ENCODE results near the gene CNTNAP2. TPM values are rescaled to one million over a fixed set of nuclear protein-coding genes. Genes with fewer than 3 reads are reported as not detected.

CNTNAP2 gene
- total RNA-seq, 1 experiment from 2014 or later = 64.5 TPM

- no peak for DNase-seq
- no peaks in the 10 kb centered on the region for H3K9me3 ChIP-seq (ENCODE audit: control insufficient read depth, low read depth, low read length)
- no peak overlapping the region for H3K4me2 ChIP-seq (ENCODE audit: insufficient read depth, insufficient read length, low read length)
- Mint-ChIP-seq H3K9me3 (peaks cover 0 to 2% of the 10 kb centered on the region in 2 experiments; a peak in 3 of 5 replicates), H3K36me3 (ENCODE audit: insufficient read depth in 1 of 3, low read depth in 3 of 3) (no peaks in the 10 kb centered on the region), H3K4me3 (no peak overlapping the region), H3K4me1 (peaks cover 2 to 3% of the 10 kb centered on the region in 2 experiments; a peak in 3 of 4 replicates), H3K27ac (no peak overlapping the region; a peak in 1 of 7 replicates), H3K27me3 (ENCODE audit: low read depth) (no peaks in the 10 kb centered on the region)
- no peak overlapping the region for H3K18ac ChIP-seq (ENCODE audit: insufficient read length, low read depth, low read length)
- H3K27ac ChIP-seq (ENCODE audit: insufficient read length, low read depth, low read length) = no peak overlapping the region
- no peak overlapping the region for H2BK5ac ChIP-seq (ENCODE audit: insufficient read length, low read length)
- no peak overlapping the region for H2AK5ac ChIP-seq (ENCODE audit: insufficient read length, low read length)
- H3K23ac ChIP-seq (ENCODE audit: insufficient read length, low read depth, low read length) = no peak overlapping the region
- no peak overlapping the region for H3T11ph ChIP-seq (ENCODE audit: low read length)
- H4K91ac ChIP-seq (ENCODE audit: insufficient read length, low read depth, low read length) = no peak overlapping the region
- no CpG with 5 or more reads among the region's 2 CpGs for WGBS (ENCODE audit: extremely low coverage, insufficient read length, low lambda C conversion rate)
- H3K9ac ChIP-seq (ENCODE audit: extremely low read depth, insufficient read length, low read length) = no peak overlapping the region
- no peak overlapping the region for H2BK120ac ChIP-seq (ENCODE audit: low read depth, low read length, poor library complexity, severe bottlenecking)
- no peak overlapping the region for H2BK12ac ChIP-seq (ENCODE audit: insufficient read length, low read depth, low read length)
- H3K79me2 ChIP-seq (ENCODE audit: insufficient read depth, low read length) = no peaks in the 10 kb centered on the region
- no peaks in the 10 kb centered on the region for H3K27me3 ChIP-seq (ENCODE audit: insufficient read depth, low read length)
- H4K5ac ChIP-seq (ENCODE audit: insufficient read length, low read depth, low read length) = no peak overlapping the region
- no peaks in the 10 kb centered on the region for H4K20me1 ChIP-seq (ENCODE audit: control insufficient read depth, insufficient read depth, insufficient read length)
- H3K79me1 ChIP-seq (ENCODE audit: insufficient read depth, low read depth, low read length, poor library complexity, severe bottlenecking) = no peaks in the 10 kb centered on the region
- no peak overlapping the region for H4K8ac ChIP-seq (replicated peaks; ENCODE audit: insufficient read length, low read depth, low read length)
- H2BK15ac ChIP-seq (ENCODE audit: low read depth, low read length) = no peak overlapping the region
- H3K14ac ChIP-seq (ENCODE audit: insufficient read depth, low read length) = no peak overlapping the region
- H3K4ac ChIP-seq (ENCODE audit: low read depth, low read length) = no peak overlapping the region
- no peak overlapping the region for H3K56ac ChIP-seq (ENCODE audit: insufficient read length, low read depth, low read length)
- H2BK20ac ChIP-seq (ENCODE audit: low read depth, low read length, poor library complexity, severe bottlenecking) = no peak overlapping the region
- no peaks in the 10 kb centered on the region for H3K23me2 ChIP-seq (ENCODE audit: insufficient read length, low read depth, low read length, poor library complexity, severe bottlenecking)
- H2AFZ ChIP-seq (ENCODE audit: low read length) = no peak overlapping the region
- H3K4me1 ChIP-seq (ENCODE audit: insufficient read depth, low read length) = no peaks in the 10 kb centered on the region
- TF ChIP-seq CTCF (conservative IDR thresholded peaks at IDR 0.05) = no peak
Observed at GRCh38 chr7:146544748-146545147, 428.1 kb downstream of the CNTNAP2 start.
